GM23248 (cell line): ENCODE results near the gene TIMP4.

ENCODE experiments used
- EZH2 ChIP-seq: fragments of 200-600 bp; sonication (generic); IDR thresholded peaks from 2 replicates; pipeline ENCODE4 v1.6.1; 2018; ENCODE audit warnings: antibody characterized with exemption, mild to moderate bottlenecking; ENCODE audit not compliant: insufficient read depth, poor library complexity, severe bottlenecking
- EZH2phosphoT487 ChIP-seq: fragments of 200-600 bp; sonication (generic); IDR thresholded peaks from 2 replicates; pipeline ENCODE4 v1.6.1; 2018; ENCODE audit warnings: antibody characterized with exemption, moderate library complexity, mild to moderate bottlenecking, low read depth; ENCODE audit not compliant: insufficient read depth

DNA sequence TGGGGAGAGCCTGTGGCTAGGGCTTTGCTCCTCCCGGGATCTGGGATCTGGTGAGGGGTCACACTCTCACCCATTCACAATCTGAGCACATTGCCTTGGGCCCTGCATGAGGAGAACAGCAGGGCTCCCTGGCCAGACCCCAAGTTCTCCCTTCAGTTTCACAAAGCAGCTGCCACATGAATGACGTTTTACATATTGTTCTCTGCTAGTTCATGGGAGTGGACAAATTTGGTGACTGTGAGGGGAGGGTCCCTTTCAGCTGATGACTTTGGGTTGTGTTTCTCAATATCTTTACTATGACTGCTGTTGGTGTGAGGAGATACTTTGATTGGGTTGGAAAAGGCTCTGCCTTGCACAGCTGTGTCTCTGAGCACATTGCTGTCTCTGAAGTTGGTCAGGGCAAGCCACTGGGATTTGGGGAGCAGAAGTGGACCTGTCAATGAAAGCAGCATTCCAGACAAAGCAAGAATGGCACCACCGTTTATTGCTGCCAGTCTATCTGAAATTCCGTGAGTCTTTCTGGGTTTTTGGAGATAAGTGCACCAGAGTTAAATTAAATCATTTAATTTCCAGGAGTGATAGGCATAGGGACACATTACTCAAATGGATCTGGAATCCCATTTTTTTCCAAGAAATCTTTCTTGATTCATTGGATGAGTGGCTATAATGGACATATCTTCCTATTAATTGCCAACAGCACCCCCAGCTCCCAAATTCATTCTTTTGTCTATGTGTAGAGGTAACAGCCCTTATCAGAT is 10.3 kb downstream of the TIMP4 start:
- no peak for TF ChIP-seq EZH2phosphoT487
- no peak for TF ChIP-seq EZH2
